Endothelial cell (in vitro differentiated cells): ENCODE data around the gene ABL2. TPM values are rescaled to one million over a fixed set of nuclear protein-coding genes. Genes with fewer than 3 reads are reported as not detected.

Experiments
- DNase-seq: peaks from one replicate; pipeline ENCODE4 v3.0.0; 2021; ENCODE audit warnings: low spot score
- H3K27ac Mint-ChIP-seq: one replicate; pipeline ENCODE4 v1.8.0; 2021; ENCODE audit warnings: mixed read lengths, inconsistent platforms; ENCODE audit not compliant: unreplicated experiment
- H3K27me3 Mint-ChIP-seq: one replicate; pipeline ENCODE4 v1.8.0; 2021; ENCODE audit warnings: mild to moderate bottlenecking, moderate library complexity, mixed read lengths, inconsistent platforms; ENCODE audit not compliant: unreplicated experiment
- H3K36me3 Mint-ChIP-seq: one replicate; pipeline ENCODE4 v1.8.0; 2021; ENCODE audit warnings: mild to moderate bottlenecking, low read depth, mixed read lengths, inconsistent platforms; ENCODE audit not compliant: unreplicated experiment
- H3K4me1 Mint-ChIP-seq: one replicate; pipeline ENCODE4 v1.8.0; 2021; ENCODE audit warnings: mild to moderate bottlenecking, mixed read lengths, inconsistent platforms; ENCODE audit not compliant: unreplicated experiment
- H3K4me3 Mint-ChIP-seq: one replicate; pipeline ENCODE4 v1.8.0; 2021; ENCODE audit warnings: mild to moderate bottlenecking, mixed read lengths, inconsistent platforms; ENCODE audit not compliant: unreplicated experiment
- H3K9me3 Mint-ChIP-seq: one replicate; pipeline ENCODE4 v1.8.0; 2021; ENCODE audit warnings: mixed read lengths, inconsistent platforms; ENCODE audit not compliant: unreplicated experiment
- total RNA-seq: library from RNA; stranded (reverse); fragmentation: NEBNext Ultra II Directional; extraction: Animal tissue kit (Norgen Biotek cat#: 25700); gene quantifications from one replicate; pipeline ENCODE4 v1.2.1, GENCODE V29; 2021; ENCODE audit not compliant: unreplicated experiment
- TF ChIP-seq, protein P1 (sequence below): fragments of 200-600 bp; sonication (generic); IDR thresholded peaks from one replicate; pipeline ENCODE4 v1.5.0; 2021; ENCODE audit warnings: antibody characterized with exemption; ENCODE audit not compliant: unreplicated experiment

ABL2 gene
- total RNA-seq, 1 donor from 2014 or later, result 160 TPM

DNA sequence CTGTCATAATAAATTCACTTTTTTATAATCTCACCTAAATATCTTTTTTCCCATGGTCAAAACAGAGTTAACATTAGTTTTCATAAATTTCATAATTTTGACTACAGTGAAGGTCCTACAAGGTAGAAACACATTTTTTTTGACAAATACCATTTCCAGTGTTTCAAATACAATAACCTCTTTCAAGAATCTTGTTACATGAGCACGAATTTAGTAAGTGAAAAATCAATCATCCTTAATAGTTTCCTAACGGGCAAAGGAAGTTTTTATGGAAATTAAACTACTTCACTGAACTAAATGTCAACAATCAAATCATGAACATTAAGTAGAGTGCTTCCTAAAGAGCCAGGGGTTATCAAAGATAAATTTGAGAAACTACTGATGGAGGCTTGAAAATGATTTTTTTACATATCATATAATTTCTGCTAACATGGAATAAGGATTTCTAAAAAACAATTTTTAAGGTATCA, 35.4 kb downstream of the ABL2 start:
- Mint-ChIP-seq H3K36me3 (no peaks in the 10 kb centered on the region), H3K4me1 (no peaks in the 10 kb centered on the region), H3K9me3 (no peaks in the 10 kb centered on the region), H3K27me3 (peaks cover 1% of the 10 kb centered on the region), H3K4me3 (no peak overlapping the region), H3K27ac (no peak overlapping the region)
- DNase-seq, result no peak
- TF ChIP-seq, protein P1, sequence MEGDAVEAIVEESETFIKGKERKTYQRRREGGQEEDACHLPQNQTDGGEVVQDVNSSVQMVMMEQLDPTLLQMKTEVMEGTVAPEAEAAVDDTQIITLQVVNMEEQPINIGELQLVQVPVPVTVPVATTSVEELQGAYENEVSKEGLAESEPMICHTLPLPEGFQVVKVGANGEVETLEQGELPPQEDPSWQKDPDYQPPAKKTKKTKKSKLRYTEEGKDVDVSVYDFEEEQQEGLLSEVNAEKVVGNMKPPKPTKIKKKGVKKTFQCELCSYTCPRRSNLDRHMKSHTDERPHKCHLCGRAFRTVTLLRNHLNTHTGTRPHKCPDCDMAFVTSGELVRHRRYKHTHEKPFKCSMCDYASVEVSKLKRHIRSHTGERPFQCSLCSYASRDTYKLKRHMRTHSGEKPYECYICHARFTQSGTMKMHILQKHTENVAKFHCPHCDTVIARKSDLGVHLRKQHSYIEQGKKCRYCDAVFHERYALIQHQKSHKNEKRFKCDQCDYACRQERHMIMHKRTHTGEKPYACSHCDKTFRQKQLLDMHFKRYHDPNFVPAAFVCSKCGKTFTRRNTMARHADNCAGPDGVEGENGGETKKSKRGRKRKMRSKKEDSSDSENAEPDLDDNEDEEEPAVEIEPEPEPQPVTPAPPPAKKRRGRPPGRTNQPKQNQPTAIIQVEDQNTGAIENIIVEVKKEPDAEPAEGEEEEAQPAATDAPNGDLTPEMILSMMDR, result peak; percentile 10

GRCh38 chr1:179190861-179191260, 38.6 kb downstream of the ABL2 start:
- H3K36me3 Mint-ChIP-seq, result no peaks in the 10 kb centered on the region
- no peak for DNase-seq
- TF ChIP-seq, protein P1, result no peak
- H3K9me3 Mint-ChIP-seq, result no peaks in the 10 kb centered on the region
- H3K4me1 Mint-ChIP-seq, result no peaks in the 10 kb centered on the region
- no peak overlapping the region for H3K4me3 Mint-ChIP-seq
- H3K27ac Mint-ChIP-seq, result peak overlapping the region; percentile 57
- H3K27me3 Mint-ChIP-seq, result no peaks in the 10 kb centered on the region

DNA sequence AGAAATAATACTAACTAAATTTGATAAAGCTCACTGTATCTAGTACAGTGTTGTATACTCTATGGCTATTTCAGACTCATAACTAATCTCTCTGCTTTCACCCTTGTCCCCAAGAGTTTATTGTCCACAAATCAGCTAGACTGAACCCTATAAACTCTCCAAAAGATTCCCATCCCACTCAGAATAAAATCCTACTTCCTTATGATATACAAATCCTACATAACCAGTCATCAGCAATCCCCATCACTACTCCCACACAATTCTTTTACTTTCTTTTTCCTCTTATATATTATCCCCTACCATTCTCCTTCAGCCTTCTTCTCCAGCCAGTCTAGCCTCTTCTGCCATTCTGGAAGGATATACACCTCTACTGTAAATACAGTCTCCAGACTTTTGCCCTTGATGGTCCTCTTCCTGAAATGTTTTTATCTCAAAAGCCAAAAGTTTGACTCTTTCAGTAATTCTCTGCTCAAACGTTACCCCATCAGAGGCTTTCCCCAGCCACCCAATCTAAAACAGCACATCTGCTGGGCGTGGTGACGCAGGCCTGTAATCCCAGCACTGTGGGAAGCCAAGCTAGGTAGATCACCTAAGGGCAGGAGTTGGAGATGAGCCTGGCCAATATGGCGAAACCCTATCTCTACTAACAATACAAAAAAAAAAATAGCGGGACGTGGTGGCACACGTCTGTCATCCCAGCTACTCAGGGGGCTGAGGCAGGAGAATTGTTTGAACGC, 41.6 kb downstream of the ABL2 start:
- DNase-seq, result no peak
- TF ChIP-seq, protein P1, result no peak
- H3K27me3 Mint-ChIP-seq, result no peaks in the 10 kb centered on the region
- H3K27ac Mint-ChIP-seq, result no peak overlapping the region
- no peaks in the 10 kb centered on the region for H3K36me3 Mint-ChIP-seq
- no peaks in the 10 kb centered on the region for H3K4me1 Mint-ChIP-seq
- H3K9me3 Mint-ChIP-seq, result no peaks in the 10 kb centered on the region
- H3K4me3 Mint-ChIP-seq, result no peak overlapping the region

- Mint-ChIP-seq H3K27ac (no peak overlapping the region), H3K4me1 (no peaks in the 10 kb centered on the region), H3K27me3 (no peaks in the 10 kb centered on the region), H3K9me3 (no peaks in the 10 kb centered on the region), H3K4me3 (peak overlapping the region; percentile 48), H3K36me3 (no peaks in the 10 kb centered on the region)
- DNase-seq, result no peak
- TF ChIP-seq, protein P1, result no peak
These were observed 42.4 kb downstream of the ABL2 start for GRCh38 chr1:179187043-179187442.

DNA sequence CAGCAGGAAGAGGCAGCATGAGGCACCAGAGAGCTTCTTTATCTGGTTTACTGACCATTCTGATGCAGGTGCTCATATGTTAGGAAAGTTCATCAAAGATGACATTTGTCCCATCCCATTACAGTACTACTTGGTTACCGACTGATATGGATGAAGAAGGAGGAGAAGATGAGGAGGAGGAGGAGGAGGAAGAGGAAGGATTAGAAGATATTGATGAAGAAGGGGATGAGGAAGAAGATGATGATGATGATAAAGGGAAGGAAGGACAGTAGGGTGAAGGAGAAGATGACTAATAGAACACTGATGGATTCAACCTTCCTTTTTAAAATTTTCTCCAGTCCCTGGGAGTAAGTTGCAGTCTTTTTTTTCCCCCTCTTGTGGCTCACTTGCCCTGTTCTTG, 45.1 kb downstream of the ABL2 start:
- H3K4me3 Mint-ChIP-seq, result no peak overlapping the region
- no peaks in the 10 kb centered on the region for H3K36me3 Mint-ChIP-seq
- no peak overlapping the region for H3K27ac Mint-ChIP-seq

More for the DNA sequence above, 45.1 kb downstream of the ABL2 start:
- H3K9me3 Mint-ChIP-seq, result no peaks in the 10 kb centered on the region
- TF ChIP-seq, protein P1, result no peak
- DNase-seq, result no peak
- no peaks in the 10 kb centered on the region for H3K27me3 Mint-ChIP-seq
- H3K4me1 Mint-ChIP-seq, result no peaks in the 10 kb centered on the region
